GM18907 (cell line): ENCODE measurements around the gene PGM5.

Experiments
- ATAC-seq: cut with Tn5 transposase; IDR thresholded peaks from one replicate; pipeline ENCODE4 v1.9.1; 2021; ENCODE audit warnings: mild to moderate bottlenecking, moderate library complexity; ENCODE audit not compliant: unreplicated experiment

Gene PGM5

GRCh38 chr9:68431307-68431706, 74.9 kb downstream of the PGM5 start:
- ATAC-seq: no peak

GRCh38 chr9:68433531-68434110, 77.2 kb downstream of the PGM5 start:
- ATAC-seq: no peak

- ATAC-seq: no peak
These were observed 81.4 kb downstream of the PGM5 start for GRCh38 chr9:68437785-68438184.

- ATAC-seq: no peak
These were observed 87.2 kb downstream of the PGM5 start for GRCh38 chr9:68443624-68444023.

DNA sequence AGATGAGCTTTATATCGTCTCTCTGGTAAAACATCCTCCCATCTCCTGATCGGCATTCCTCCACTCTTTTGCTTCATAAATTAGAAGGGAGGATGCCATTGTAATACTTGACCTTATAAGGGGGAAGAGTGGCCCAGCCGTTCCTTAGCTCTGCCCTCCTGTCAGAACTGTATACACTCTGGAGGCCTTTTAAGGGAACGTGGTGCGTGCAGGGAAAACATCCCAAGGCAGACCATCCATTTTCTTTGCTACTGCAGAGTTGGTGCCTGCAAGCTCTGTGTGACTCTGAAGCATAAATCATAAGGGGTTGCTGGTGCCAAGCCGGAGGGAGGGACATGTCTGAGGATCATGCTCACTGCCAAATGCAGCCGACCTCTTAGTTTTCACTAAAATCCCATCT, 90.4 kb downstream of the PGM5 start:
- ATAC-seq: no peak

DNA sequence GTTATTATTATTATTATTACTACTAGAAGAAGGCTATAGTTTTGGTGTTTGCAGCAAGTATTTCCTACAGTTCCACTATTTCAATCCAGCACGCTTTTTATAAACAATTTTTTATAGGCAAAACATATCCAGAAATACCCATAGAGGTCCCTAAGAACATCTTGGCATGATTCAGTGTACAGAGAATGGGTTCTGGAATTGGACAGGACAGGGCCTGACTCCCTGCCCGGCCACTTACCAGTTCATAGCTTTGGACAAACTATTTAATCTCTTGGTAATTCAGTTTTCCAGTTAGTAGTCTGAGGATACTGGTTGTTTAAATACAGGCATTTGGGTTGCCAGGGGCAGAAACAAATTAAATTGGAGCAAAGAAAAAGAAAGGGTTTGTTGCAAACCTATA, 91.2 kb downstream of the PGM5 start:
- ATAC-seq: no peak

DNA sequence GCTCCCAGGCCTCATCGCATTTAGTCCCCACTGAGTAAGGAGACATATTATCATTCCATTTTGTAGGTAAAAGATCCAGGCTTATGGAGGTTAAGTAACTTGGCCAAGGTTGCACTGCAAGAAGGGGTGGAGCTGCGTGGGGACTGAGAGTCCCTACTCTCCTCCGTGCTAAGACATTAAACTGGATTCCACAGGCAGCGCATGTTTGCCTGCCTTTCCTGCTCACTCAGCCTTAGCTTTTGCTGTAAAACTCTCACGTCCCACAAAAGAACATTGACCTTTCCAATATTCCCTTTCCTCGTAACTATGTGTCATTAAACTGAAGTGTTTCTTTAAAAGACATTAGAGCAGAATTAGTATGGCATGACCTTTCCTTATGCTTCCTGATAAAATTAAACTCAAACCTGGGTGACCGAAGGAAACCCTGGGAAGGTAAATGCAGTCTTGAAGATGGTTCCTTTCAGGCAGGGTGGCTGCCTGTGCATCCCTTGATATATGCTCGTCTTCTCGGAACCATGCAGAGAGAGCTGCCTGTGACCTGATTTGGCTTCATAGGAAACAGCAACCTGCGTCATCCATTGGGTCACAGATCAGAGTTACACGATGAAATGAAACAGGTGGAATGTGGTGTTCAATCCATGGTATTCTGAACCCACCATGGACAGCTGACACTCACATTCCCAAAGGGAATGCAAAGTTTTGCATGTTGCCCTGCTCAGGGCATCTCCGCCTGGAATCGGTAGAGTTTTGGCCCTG, 98.3 kb downstream of the PGM5 start:
- no peak for ATAC-seq

- ATAC-seq: no peak
These were observed 99.0 kb downstream of the PGM5 start for GRCh38 chr9:68455451-68455850.

DNA sequence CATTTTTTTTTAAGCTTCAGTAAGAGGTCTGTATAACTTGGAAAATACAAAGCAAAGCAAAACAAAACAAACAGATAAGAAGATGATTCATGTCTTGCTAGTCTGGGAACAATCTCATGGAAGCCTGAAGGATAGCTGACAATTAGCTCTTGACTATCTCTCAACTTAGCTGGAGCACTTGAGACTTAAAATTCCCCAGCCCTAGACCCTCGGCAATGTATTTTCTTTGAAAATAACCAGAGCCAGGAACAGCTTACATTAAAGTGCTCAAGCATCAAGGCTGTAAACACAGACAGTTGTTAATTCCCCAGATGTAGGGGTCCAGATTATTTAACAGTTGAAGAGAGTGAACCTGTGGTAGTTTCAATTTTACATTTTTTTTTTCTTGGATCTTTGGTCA, 101.4 kb downstream of the PGM5 start:
- no peak for ATAC-seq

- ATAC-seq: no peak
These were observed 102.5 kb downstream of the PGM5 start for GRCh38 chr9:68458918-68459317.

- no peak for ATAC-seq
These were observed 105.8 kb downstream of the PGM5 start for GRCh38 chr9:68462105-68462775.

DNA sequence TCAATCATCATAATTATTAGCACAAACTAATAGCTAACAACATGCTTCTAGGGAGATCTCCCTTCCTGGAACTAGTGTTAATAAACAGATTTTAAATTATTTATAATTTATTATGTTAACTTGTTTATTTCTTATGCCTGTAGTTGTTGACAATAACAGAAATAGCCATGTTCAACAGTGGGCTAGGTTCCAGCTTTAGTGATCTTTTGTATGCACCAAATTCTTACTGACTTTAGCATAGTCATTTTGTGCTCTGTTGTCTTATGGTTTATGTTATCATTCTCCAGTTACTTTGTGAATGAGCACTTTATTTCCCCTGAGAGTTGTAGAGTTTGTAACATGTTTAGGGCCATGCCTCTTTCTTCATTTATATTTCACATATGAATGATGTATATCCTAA, 113.7 kb downstream of the PGM5 start:
- no peak for ATAC-seq

GRCh38 chr9:68470634-68471033, 114.2 kb downstream of the PGM5 start:
- ATAC-seq: no peak

DNA sequence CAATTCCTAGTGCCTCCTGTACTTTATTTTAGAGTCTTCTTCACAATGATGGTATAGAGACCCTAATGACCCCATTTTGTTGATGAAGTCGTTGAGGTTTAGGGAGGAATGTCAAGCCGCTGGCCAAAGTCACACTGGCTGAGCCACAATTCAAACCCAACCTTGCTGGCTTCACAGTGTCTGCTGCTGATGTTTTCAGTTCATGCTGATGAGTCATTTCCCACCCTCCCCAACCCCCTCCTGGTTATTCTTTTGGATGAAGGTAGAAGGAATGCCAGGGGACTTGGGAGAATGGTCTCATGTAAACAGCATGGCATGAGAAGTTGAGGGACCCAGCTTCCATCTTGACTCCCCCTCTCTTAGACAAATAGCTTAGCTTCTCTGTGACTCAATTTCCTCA, 115.7 kb downstream of the PGM5 start:
- ATAC-seq: no peak

DNA sequence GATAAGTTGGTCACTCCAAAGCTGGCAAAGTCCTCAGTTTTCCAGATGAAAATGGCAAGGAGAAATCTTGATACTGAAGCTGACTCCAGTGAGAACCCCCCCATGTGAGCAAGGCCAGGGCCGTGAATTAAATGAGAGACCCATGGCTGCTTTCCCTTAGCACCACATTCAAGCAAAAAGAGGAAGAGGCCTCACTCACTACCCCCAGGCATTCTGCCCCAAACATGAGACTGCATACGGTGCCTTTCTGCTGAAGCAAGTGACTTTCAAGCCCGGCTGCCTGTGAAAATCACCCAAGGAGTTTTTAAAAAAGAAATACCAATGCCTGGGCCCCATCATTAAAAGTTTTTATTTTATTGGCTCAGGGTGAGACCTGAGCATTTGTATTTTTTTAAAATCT, 117.4 kb downstream of the PGM5 start:
- ATAC-seq: no peak

GRCh38 chr9:68476422-68476821, 120.0 kb downstream of the PGM5 start:
- ATAC-seq: no peak

- no peak for ATAC-seq
These were observed 120.4 kb downstream of the PGM5 start for GRCh38 chr9:68476847-68477246.

GRCh38 chr9:68480807-68481206, 124.4 kb downstream of the PGM5 start:
- no peak for ATAC-seq

DNA sequence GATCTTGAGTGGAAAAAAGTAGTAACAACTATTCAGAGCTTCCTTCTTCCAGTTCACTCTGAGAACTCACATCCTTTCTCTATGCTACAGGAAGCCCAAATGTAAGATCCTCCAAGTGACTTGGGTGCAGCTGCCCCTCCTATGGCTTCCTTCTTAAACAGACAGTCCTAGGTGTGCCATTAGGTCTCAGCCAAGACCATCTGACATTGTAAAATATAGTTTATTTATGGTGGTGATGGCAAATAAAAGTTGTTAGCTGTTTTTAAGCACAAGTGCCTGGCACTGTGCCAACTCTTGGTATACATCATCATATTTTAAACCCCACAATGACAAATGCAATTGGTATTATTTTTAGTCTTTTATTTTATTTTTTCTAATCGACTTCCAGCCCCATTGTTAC, 126.1 kb downstream of the PGM5 start:
- ATAC-seq: no peak

- ATAC-seq: no peak
These were observed 131.7 kb downstream of the PGM5 start for GRCh38 chr9:68488126-68488525.

- ATAC-seq: no peak
These were observed 133.2 kb downstream of the PGM5 start for GRCh38 chr9:68489646-68490045.

DNA sequence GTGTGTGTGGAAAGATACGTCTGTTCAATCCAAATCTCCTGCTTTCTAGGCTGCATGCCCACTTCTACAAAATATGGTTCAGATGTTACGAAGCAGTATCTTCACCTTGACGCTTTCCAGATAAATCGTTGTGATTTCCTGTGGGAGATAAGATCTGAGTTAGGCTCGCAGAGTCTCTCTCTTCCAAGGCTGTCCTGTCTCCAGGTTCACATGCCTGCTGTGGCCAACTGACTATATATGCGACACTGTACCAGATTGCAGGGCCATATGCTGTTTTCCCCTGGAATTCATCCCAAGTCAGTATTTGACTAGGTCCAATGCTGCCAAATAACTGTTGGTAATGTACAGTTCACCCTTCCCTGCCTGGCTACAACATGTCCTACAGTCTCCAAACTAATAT, 136.4 kb downstream of the PGM5 start:
- ATAC-seq: no peak
